NCI-H1092 treated with DMSO at 0.1 percent for 48 hours (cell line): ENCODE data around the gene GNB1L.
"Not testable (repeated sequence)": the region's sequence is repeated elsewhere in the genome, so short reads cannot be mapped to it uniquely, and the experiment has no call there.

Experiments used
- DNase-seq: peaks from one replicate; lab custom pipeline; 2025; lab: John Stamatoyannopoulos, UW

The GNB1L gene

DNA sequence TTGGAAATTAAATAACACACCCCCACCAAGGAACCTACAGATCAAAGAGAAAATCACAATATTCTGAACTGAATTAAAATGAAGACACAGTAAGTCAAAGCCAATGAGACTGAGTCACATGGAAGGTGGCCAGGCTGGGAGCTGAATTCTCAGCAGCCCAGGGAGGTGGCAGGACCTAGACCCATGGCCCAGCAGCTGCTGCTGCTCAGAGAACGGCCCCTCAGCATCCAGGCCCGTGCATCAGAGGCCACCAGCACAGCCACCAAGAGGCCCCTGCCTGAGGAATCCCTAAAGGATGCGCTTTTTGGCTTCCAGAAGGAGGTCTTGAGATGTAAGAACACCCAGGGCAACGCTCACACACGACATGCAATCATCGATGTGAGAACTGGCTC lies 59.1 kb downstream of the GNB1L start:
- DNase-seq = no peak

DNA sequence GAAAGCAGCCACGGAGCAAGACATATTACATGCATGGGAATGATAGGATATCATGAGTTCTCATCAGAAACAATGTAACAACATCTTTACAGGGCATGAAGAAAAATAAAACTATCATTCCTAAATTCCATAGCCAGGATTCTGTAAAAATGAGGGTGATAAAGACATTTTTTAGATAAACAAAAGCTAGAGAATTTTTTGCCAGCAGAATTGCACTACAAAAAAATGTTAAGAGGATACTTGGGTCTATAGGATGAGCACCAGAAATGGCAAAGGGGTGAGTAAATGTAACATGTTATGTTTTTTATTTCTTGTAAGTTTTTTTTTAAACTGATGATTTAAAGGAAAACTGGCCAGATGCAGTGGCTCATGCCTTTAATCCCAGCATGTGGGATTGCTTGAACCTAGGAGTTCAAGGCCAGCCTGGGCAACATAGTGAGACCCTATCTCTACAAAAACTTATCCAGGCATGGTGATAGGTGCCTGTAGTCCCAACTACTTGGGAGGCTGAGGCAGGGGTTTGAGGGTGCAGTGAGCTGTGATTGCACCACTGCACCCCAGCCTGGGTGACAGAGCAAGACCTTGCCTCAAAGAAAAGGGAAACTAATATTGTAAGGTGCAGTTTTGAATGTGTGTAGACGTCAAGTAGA lies 60.9 kb downstream of the GNB1L start:
- no peak for DNase-seq

DNA sequence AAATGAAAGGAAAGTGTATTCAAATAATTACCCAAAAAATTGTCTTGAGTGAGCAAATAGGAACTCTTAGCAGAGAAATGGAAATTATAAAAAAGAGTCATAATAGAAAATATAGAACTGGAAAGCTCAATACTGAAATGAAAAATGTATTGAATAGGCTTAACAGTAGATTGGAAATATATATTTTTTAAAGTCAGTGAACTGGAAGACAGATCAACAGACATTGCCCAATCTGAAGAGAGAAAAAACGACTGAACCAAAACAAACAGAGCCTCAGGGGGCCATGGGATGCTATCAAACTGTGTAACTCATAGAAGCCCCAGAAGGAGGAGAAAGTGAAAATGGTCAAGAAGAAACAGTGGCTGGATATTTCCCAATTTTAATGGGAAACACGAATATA lies 61.5 kb downstream of the GNB1L start:
- no peak for DNase-seq

DNA sequence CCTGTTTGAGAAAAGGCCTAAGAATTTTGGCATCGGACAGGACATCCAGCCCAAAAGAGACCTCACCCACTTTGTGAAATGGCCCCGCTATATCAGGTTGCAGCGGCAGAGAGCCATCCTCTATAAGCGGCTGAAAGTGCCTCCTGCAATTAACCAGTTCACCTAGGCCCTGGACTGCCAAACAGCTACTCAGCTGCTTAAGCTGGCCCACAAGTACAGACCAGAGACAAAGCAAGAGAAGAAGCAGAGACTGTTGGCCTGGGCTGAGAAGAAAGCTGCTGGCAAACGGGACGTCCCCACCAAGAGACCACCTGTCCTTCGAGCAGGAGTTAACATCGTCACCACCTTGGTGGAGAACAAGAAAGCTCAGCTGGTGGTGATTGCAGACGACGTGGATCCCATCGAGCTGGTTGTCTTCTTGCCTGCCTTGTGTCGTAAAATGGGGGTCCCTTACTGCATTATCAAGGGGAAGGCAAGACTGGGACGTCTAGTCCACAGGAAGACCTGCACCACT lies 62.2 kb downstream of the GNB1L start:
- not testable (repeated sequence) for DNase-seq

DNA sequence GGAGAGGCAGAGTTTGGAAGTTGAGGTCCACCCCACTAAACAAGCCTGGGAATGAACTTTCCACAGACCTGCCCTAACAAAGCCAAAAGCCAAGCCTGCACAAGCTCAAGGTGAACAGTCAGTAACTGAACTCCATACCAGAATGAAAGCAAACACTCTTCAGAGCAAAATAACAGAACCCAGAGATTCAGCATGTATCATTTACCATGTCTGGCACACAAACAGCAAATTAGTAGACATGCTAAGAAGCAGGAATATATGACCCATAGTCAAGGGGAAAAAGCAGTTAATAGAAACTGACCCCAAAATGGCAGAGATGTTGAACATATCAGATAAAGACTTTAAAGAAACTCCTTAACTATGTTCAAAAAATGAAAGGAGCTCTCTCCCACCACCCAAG lies 62.8 kb downstream of the GNB1L start:
- DNase-seq = no peak

DNA sequence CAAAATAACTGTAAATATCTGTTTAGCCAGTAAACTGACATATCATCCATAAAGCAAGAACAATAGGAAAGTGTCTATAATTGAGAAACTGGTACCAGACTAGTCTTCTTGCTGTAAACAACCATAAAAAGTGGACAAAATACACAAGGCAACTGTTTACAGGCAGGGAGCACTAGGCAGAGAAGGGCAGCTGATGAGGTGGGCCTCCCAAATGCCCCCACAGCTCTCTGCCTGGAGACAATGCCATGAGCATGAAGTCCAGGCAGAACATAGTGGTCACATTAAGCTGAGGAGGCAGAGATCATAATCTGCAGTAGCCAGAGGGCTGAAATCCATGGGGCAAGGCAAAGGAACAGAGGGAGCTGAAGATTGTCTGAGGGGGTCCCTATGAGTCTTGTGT lies 63.4 kb downstream of the GNB1L start:
- no peak for DNase-seq

DNA sequence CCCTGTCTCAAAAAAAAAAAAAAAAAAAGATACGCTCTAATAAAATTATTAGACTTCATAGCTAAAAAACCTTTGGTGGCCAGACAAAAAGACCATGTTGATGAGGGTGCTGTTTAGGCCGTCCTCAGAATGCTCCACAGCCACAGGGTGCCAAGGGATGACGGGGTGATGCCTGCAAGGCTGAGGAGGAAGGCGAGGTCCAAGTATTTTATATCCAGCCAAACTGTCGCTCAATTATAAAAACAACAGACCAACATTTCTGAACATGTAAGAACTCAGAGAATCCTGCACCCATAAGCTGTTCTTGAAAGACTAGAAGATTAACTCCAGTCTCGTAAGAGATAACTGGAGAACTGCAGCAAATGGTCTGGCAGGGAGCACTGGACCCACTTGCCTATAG lies 64.8 kb downstream of the GNB1L start:
- no peak for DNase-seq

DNA sequence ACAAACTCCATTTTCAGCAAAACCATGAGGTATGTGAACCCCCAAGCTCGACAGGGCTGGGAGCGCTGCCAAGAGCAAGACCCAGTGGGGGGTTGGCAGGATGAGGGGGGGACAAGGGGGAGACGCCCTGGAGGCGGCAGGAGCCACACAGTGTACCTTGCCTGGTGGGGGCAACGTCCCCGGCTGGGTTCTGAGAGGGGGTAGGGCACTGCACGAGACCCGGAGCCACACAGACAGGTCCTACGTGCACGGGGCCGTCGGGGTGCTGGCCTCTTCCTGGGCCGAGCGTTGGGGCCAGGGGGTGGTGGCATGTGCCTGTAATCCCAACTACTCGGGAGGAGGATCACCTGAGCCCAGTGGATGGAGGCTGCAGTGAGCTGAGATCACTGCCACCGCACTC lies 65.3 kb downstream of the GNB1L start:
- no peak for DNase-seq

DNA sequence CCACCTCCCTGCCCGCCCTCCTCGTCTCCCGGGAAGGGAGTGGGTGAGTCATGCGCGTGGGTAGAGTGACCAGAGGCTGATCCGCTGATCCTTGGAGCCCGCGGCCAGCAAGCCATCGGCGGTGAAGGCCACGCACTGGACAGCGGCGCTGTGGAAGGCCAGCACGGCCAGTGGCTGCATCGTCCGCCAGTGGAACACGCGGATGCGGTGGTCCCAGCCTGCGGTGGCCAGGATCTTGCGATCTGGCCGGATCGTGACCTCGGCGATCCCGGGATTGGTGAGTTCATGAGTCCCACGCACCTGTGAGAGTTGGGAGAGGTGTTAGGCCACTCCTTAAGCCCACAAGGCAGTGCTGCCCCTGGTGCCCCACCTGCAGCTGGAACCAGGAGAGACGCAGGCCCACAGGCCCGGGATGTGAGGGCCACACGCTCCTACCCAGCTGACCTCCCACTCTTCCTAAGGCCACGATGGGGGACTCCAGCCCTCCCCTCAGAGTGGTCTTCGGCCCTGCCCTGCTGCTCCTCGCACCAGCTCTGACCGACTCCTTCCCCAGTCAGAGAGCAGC lies 65.9 kb downstream of the GNB1L start:
- no peak for DNase-seq

DNA sequence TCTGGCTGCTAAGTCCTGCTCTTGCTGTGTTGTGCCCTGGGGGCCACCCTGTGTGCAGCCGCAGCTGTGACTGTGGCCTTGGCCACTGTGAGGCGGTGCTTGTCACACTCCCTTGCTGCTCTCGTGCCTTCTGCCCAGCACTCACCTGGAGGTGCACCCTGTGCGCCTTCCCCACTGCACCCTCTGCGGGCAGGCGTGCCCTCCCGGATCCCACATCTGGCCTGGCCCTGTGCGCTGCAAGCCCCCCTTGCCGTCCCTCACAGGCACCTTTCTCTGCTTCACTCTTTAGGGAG lies 66.9 kb downstream of the GNB1L start:
- no peak for DNase-seq

DNA sequence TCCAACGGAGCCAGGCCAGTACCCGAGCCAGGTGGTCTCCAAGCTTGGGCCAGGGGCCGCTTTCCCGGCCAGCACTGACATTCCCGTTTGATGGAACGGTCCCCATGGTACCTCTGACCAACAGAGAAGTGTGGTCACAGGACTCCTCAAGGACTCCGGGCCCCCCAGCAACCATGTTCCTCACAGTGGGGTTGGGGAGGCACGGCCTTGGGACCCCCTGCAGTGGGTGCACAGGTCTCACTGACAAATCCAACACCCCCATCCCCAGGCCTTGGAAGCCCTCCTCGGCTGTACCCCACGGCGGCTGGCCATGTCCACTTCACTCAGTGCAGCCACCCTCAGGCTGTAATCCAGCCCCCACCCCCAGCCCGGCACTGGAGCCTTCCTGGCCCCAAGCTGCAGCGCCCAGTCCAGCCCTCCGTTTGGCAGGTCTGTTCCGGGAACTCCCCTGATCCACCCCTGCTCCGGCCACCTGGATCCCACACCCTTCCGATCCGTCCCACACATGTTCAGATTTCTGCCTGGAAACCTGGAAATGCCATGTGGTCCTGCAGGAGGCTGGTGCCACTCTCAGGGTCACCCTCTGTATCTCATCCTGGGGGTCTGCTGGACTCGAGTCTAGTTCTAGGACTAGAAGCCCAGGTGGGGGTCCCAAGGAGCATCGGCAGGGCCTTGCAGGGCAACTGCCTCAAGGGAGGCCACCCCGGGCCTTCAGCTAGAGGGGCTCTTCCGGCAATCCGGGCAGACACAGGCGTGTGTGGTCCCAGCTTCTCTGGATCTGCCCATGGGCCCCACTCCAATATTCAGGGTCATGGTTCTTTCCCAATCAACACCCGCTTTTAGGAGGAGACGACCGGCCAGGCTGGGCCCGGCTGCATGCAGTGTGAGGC lies 67.5 kb downstream of the GNB1L start:
- DNase-seq = no peak

DNA sequence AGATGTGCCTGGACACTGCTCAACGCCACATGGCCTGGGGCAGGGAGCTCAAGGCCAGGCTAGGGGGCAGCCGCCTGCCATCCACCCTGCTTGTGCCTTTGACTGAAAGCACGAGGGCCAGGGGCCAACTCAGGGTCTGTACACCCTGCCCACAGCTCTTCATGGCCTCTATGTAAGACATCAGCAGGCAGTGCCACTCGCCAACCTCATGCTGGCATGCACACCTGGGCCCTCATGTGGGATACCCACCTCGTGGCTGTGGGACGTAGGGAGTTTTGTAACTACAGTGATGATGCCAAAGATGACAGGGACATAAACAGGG lies 68.4 kb downstream of the GNB1L start:
- no peak for DNase-seq

DNA sequence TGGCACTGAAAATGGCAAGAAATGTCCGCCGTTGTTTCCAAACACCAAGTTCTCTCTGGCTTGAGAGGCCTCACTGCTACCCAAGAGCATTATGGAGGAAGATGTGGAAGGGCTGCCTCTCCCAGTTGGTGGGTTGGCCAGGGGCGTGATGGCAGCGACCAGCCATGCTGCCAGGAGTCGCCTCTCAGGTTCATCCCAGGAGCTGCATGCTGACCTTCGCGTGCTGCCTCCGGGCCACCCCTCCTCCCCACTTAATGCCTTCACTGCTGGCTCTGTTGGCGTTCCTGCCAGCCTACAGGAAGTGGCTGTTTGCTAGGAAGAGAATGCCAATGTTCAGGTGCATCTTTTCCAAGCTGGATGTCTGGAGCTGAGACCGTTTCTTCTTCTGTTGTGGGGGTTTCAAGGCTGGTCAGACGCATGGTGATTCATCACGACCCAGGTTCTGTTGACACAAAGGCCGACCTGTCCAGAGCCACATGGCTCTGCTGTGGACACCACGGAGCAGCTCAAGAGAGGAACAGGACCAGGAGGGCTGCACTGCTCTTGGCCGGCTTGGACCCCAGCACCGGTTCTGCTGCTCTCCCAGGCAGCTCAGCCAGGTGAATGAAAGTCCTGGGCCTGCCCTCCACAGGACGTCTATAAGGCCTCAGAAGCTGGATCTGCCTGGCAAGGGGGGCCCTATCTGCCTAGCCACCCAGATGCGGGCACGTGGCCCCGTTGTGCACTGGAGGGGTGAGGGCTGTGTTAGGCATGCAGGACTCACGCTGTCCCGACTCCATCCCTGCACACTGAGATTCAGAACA lies 69.0 kb downstream of the GNB1L start:
- DNase-seq = no peak

DNA sequence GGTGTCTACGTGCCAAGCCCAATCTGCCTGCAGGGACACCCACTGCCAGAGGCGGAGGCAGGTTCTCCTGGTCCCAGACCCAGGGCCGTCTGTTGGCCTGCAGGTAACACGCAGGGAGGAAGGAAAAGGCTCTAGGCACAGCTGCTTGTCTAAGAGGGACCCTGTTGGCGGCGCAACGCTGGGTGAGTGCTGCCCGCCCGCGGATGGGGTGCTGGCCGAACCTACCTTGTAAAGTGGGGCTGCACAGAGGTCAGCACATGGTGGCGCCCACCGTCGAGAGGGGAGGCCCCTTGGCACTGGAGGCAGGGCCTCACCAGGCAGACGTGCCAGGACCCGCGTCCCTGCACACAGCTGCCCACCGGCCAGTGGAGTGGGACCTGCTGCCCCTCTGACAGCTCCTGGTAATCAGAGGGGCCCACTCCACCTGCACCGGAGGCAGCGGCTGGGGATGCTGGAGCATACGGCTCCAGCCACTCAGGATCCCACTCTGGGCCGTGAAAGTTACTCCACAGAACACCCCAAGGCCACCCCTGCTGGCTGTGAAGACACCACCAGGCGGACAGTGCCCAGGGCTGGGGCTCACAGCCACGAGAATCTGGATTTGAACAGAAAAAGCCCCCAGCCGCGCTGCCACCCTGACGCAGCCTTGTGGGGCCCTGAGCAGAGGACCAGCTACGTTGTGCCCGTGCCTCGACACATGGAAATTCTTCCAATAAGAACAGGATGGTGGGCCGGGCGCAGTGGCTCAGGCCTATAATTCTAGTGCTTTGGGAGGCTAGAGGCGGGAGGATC lies 70.1 kb downstream of the GNB1L start:
- no peak for DNase-seq

DNA sequence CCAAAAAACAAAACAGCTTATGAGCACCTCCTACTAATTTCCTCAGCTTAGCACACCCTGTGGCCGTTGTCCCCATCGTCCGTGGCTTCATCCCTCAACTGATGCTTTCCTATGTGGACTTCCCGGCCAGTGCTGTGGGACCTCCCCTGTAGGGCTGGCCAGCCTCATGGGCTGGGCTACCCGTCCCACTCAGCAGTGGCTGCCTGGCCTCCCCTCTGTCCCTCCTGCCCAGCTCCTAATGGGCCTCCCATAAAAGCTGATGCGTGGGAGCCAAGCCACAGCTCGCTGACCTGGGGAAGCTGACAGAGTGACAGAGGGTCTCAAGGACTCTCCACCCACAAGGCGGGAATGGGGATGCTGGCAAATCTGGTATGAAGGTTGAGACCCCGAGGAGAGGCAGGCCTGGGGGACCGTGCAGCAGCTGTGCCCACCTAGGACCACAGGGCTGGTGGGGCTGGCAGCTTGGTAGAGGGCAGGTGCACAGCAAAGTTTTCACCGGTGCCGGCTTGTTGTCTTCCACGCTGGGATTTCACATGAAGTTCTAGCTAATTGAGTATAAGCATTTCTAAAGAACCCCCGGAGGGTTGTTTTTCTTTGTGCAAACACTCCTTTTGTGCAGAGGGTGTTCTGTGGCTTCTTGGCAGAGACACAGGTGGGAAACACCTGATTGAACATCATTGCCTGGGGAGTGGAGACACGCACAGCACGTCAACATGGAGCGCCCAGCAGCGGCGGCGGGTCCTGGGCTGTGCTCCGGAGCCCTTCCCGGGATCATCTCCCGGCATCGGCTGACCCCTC lies 70.9 kb downstream of the GNB1L start:
- no peak for DNase-seq

DNA sequence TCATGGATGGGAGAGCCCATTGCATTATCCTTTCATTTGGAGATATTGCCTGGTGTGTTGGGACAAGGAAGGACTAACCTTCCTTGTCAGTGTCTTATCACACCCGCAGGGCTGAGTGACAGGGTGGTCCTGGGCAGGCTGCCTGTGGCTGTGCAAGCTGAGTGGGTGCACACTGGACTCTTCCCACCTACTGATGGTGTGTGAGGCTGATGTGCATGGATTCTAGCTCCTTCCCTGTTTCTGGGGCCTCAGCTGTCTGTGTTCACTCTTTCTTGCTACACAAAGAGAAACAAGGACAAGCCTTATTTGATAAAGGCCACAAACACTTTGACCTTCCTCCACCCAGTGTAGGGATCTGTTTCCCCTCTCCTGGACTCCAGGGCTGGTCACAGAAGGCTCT lies 72.1 kb downstream of the GNB1L start:
- no peak for DNase-seq

DNA sequence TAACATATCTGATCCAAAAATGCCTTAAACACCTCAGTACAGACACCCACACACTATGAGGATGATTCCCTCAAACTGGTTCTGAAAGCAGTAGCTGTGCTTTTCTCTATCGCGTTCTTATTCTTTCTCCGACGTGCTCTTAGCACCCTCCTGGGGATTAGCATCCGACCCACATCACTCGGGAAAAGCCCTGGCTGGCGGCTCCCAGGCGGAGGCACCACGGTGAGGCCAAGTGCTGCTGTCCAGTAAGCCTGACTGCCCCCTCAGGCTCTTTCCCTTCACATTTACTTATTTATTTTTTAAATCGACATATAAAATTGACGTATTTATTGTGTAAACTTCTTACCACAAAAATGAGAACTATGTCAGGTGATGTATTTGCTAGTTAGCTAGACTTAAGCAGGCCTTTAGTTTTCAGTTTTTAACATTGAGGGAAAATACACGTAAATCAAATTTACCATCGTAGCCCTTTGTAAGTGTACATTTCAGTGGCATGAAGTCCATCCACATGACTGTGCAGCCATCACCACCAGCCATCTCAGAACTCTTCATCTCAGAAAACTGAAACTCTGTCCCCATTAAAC lies 74.9 kb downstream of the GNB1L start:
- DNase-seq = no peak

DNA sequence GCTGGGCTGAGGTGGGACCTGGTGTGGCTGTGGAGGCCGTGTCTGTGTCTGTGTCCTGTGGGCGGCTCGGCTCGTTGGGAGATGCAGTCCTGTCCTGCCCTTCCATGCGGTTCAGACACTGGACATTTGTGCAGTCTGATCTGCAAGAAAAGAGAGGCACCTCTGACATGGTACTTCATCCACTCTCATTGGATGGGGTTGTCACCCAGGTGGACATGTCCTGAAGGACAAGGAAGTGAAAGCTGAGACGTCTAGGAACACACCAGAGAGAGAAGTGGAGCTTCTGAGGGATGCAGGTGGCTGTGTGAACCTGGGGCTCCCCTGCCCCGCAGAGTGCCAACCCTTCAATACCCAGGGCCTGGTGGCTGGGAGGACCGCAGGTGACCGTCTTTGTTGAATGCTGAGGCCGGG lies 75.7 kb downstream of the GNB1L start:
- DNase-seq = no peak

DNA sequence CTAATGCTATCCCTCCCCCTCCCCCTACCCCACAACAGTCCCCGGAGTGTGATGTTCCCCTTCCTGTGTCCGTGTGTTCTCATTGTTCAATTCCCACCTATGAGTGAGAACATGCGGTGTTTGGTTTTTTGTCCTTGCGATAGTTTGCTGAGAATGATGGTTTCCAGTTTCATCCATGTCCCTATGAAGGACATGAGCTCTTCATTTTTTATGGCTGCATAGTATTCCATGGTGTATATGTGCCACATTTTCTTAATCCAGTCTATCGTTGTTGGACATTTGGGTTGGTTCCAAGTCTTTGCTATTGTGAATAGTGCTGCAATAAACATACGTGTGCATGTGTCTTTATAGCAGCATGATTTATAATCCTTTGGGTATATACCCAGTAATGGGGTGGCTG lies 77.5 kb downstream of the GNB1L start:
- DNase-seq = not testable (repeated sequence)

DNA sequence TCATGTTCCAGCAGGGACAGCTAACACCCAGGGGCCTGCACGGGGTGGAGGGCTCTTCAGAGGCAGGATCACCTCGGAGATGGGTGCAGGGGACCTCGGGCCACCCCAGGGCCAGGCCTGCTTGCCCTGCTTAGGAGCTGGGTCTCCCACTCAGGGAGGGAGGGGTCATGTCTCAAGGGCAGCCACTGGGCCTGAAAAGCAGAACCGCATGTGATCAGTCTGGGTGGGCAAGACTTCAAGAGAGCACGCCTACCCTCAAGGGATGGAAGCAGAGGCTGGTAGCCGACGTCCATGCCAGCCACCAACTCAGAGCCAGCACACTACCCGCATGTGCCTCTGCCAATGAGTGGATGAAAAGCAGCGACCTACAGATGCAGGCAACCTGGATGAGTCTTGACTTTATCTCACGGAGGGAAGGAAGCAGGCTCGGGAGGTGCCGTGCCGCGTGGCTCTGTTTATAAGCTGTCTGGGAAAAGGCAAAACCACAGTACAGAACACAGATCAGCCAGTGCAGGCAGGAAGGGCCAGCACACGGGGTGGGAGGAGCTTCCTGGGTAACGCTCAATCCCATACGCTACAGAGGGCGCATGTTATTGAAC lies 78.1 kb downstream of the GNB1L start:
- DNase-seq = no peak
